Type B pancreatic cell (in vitro differentiated cells): Measurements from ENCODE around the gene MECP2. TPM values are rescaled to one million over a fixed set of nuclear protein-coding genes. Genes with fewer than 3 reads are reported as not detected.

Experiments
- DNase-seq: peaks from one replicate; pipeline ENCODE4 v3.0.0; 2021; ENCODE audit warnings: mixed read lengths; ENCODE audit not compliant: unreplicated experiment; ENCODE audit errors: extremely low spot score
- H3K27ac Mint-ChIP-seq: 2 replicates; pipeline ENCODE4 v1.8.0; 2021; ENCODE audit warnings: mild to moderate bottlenecking, mixed read lengths
- H3K27me3 Mint-ChIP-seq: 2 replicates; pipeline ENCODE4 v1.8.0; 2021; ENCODE audit warnings: mixed read lengths
- H3K36me3 Mint-ChIP-seq: 2 replicates; pipeline ENCODE4 v1.8.0; 2021; ENCODE audit warnings: mixed read lengths
- H3K4me1 Mint-ChIP-seq: one replicate; pipeline ENCODE4 v1.8.0; 2021; ENCODE audit warnings: mixed read lengths; ENCODE audit not compliant: unreplicated experiment
- H3K4me3 Mint-ChIP-seq: 2 replicates; pipeline ENCODE4 v1.8.0; 2021; ENCODE audit warnings: mild to moderate bottlenecking, mixed read lengths
- H3K9me3 Mint-ChIP-seq: 2 replicates; pipeline ENCODE4 v1.8.0; 2021; ENCODE audit warnings: mixed read lengths
- CTCF ChIP-seq: fragments of 200-600 bp; sonication (generic); conservative IDR thresholded peaks from 2 replicates; pipeline ENCODE4 v1.5.0; 2021; ENCODE audit warnings: antibody characterized with exemption, mild to moderate bottlenecking
- total RNA-seq: library from RNA; stranded (reverse); gene quantifications from 2 replicates; pipeline ENCODE4 v1.2.1, GENCODE V29; 2021; ENCODE audit warnings: low replicate concordance

Gene MECP2
- total RNA-seq, 1 donor from 2014 or later: 37.7 TPM

GRCh38 chrX:154061801-154062200, 35.7 kb downstream of the MECP2 start:
- Mint-ChIP-seq H3K9me3 (peaks cover 7% of the 10 kb centered on the region), H3K27ac (no peak overlapping the region), H3K36me3 (peaks cover 5% of the 10 kb centered on the region), H3K27me3 (no peaks in the 10 kb centered on the region), H3K4me3 (no peak overlapping the region), H3K4me1 (peaks cover 24% of the 10 kb centered on the region)
- no peak for TF ChIP-seq CTCF
- no peak for DNase-seq

GRCh38 chrX:154059729-154060245, 37.7 kb downstream of the MECP2 start:
- TF ChIP-seq CTCF: no peak
- Mint-ChIP-seq H3K9me3 (peaks cover 7% of the 10 kb centered on the region), H3K27ac (no peak overlapping the region), H3K4me3 (no peak overlapping the region), H3K4me1 (peaks cover 24% of the 10 kb centered on the region), H3K27me3 (no peaks in the 10 kb centered on the region), H3K36me3 (peaks cover 5% of the 10 kb centered on the region)
- DNase-seq: no peak

GRCh38 chrX:154059231-154059630, 38.3 kb downstream of the MECP2 start:
- Mint-ChIP-seq H3K4me1 (peaks cover 19% of the 10 kb centered on the region), H3K4me3 (no peak overlapping the region), H3K9me3 (peaks cover 2% of the 10 kb centered on the region), H3K27me3 (no peaks in the 10 kb centered on the region), H3K27ac (no peak overlapping the region), H3K36me3 (peaks cover under 1% of the 10 kb centered on the region)
- DNase-seq: no peak
- no peak for TF ChIP-seq CTCF

GRCh38 chrX:154058214-154058997, 39.1 kb downstream of the MECP2 start:
- no peak for DNase-seq
- no peaks in the 10 kb centered on the region for H3K36me3 Mint-ChIP-seq
- H3K4me3 Mint-ChIP-seq: no peak overlapping the region
- no peak overlapping the region for H3K27ac Mint-ChIP-seq
- no peak for TF ChIP-seq CTCF
- H3K27me3 Mint-ChIP-seq: no peaks in the 10 kb centered on the region
- H3K9me3 Mint-ChIP-seq: no peaks in the 10 kb centered on the region
- H3K4me1 Mint-ChIP-seq: peaks cover 17% of the 10 kb centered on the region

- no peaks in the 10 kb centered on the region for H3K27me3 Mint-ChIP-seq
- H3K36me3 Mint-ChIP-seq: no peaks in the 10 kb centered on the region
- H3K4me3 Mint-ChIP-seq: no peak overlapping the region
- peaks cover 17% of the 10 kb centered on the region for H3K4me1 Mint-ChIP-seq
- no peaks in the 10 kb centered on the region for H3K9me3 Mint-ChIP-seq
- no peak for TF ChIP-seq CTCF
- no peak overlapping the region for H3K27ac Mint-ChIP-seq
- DNase-seq: no peak
Measured at GRCh38 chrX:154057791-154058190, 39.7 kb downstream of the MECP2 start.
